GM19463 (cell line): ENCODE data around the gene LRRC18.

Experiments
- ATAC-seq: cut with Tn5 transposase; IDR thresholded peaks from one replicate; pipeline ENCODE4 v1.9.1; 2021; ENCODE audit warnings: mild to moderate bottlenecking, moderate library complexity; ENCODE audit not compliant: unreplicated experiment

Gene LRRC18

DNA sequence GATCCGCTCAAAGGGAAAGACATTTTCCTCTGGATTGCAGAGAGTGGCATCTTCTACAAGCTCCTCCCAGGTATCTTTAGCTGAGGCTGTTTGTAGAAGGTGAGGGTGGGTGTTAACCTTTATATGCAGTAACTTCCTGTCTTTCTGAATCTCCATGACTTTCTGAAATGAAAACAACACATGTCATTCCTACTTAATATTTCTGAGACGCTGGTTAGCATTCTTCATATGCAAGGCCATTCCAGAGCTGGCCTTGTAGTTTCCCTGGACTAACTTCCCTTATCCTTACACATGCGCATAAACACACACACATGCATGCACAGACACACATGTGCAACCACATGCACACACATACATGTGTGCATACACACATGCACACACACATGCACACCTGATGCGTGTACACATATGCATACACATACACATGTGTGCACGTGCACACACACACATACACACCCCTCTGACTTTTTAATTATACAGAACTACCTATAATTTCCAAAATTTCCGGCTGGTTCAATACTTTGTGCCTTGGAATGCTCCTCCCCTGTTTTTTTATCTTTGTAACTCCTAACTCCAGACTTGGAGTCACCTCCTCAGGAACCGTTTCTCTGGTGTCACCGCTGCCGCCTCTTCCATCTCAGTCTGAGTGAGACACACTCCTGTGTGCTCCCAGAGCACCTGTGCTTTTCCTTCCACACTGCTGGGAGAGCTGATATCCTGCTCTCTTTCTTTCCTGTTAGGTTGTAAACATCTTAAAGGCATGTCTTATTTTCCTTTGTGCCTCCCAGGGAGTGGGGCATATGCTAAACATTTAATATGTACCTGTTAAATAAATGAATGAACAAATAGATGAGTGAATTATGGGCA, 55.2 kb downstream of the LRRC18 start:
- ATAC-seq: no peak

DNA sequence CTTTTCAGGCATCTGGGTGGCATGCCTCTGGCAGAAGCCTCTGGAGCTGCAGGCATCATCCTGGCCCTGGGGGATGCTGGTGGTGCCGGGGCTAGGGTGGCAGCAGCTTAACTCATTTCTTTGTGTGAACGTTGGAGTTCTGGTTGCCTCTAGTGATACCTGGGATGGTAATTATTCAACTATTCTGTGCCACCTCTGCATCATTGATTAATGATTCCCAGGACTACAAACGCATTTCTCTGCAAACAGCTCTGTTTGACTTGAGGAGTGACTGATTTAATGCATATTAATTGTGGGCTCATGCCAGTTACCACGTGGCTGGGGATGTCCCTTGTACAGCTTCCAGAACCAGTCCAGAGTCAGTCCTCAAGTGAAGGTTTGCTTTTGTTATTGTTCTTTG, 55.9 kb downstream of the LRRC18 start:
- ATAC-seq: no peak

DNA sequence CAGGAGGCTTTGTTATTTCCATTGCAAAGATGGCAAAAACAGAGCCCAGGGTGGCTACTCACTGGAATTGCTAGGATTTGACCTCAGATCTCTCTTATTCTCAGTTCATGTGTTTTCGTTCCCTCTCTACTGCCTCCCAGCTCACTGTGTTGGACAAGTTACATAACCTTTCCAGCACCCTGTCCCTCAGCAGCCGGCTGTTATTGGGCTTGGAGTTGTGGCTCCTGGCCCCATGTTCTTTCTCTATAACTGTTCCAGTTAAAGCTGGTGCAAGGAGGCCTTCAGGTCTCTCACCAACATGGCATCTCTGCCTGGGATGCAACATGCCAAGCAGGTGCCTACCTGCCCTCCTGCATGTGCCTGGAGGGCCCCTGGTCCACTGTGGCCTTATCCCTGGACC, 56.8 kb downstream of the LRRC18 start:
- no peak for ATAC-seq

DNA sequence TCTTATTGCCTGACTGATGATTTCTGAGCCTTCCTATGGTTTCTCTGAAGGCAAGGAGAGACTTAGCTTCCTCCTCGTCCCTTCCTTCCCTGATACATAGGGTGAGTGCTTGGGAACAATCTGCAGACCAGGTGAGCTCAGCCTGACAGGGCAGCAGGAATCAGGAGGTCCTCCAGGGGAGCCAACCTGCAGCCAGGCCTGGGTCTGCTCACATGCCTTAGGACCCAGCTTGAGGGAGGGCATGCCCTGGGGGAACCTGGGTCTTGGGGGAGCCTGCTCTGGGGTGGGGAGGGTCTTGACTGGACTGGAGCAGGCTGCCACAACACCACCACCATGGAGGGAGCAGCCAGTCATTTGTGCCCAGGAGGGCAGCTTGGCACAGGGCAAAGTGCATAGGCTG, 57.7 kb downstream of the LRRC18 start:
- ATAC-seq: no peak

DNA sequence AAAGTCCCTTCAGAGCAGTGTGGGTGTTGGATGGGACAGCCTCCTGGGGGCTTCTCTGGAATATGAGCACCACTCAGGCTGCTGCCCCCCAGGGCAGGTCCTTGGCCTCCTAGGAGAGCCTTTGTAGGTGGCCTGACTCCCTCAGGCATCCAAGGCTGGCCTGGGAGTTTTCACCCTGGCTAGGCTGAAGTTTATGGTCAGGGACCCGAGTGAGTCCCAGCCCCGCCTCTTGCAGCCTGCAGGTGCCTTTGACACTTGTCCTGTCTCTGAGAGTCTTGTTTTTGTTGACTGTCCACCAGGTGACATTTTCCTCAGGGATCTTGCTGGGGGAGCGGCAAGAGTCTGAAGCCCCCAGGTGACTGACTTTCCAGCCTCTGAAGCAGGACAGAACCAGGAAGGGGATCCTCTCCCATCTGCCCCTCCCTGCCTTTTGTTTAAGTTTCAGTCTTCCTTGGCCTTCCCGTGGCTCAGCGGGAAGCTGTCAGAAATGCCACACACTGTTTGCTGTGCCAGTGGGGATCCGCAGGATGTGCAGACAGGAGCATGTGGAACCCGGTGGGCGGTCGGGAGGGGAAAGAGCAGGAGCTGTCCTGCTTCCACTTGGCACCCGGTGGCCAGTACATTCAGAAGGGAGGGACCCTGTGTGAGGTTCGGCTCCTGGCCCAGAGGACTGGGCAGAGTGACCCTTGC, 59.5 kb downstream of the LRRC18 start:
- no peak for ATAC-seq

DNA sequence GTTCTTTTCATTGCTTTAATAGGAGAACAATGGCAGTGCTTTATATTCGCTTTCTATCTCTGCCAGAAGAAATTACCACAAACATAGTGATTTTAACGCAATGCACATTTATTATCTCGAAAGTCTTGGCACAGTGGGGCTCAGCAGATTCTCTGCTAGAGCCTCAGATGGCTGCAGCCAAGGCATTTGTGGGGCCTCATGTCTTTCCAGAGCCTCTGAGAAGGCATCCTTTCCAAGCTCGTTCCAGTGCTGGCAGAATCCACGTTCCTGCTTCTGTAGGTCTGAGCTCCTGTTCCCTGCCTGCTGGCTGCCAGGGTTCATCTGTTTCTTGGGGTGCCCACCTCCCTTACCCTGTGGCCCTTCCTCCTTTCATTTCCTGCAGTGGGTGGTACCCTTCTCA, 60.2 kb downstream of the LRRC18 start:
- ATAC-seq: no peak

DNA sequence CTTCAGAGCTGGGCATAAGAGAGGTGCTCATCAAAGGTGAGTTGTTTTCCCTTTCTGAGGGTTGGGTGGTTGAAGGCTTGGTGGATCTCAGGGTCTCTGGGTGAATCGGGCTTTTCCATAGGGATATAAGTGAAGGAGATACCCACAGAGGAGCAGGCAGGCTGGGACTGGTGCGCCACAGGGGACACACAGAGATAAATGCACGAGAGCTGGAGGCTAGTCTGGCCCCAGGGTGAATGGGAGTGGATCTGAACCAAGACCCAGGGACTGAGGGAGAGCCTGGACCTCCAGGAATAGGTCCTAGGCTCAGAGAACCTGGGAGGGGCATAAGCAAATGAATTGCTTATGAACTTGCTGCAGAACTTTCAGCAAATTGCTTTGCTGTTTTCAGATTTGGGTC, 61.5 kb downstream of the LRRC18 start:
- no peak for ATAC-seq

DNA sequence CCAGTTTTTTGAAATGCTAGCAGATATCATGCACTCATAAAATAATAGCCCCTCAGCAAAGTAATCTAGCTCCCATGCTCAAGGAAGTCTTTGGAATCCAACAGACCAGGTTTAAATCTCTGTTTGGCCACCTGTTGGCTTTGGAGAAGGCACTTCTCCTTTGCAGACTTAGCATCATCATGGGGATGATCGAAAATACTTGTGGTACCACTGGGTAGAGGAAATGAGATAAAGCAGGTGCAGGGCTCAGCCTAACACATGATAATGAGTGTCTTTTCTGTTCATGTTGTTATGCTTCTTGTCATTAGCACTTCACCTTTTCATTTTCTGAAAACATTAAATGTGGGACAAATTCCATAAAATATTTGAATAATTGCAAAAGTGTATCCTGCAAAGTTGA, 67.4 kb downstream of the LRRC18 start:
- no peak for ATAC-seq
